SU-DHL-6 (cell line): Measurements from ENCODE around the gene BFAR.

Experiments used
- EZH2phosphoT487 ChIP-seq: fragments of 200-600 bp; sonication (generic), shearing (Covaris generic); conservative IDR thresholded peaks from 2 replicates; pipeline ENCODE4 v1.6.1; 2018; ENCODE audit warnings: mild to moderate bottlenecking, antibody characterized with exemption, low read length, moderate library complexity, mixed read lengths
- TF ChIP-seq, protein P1 (sequence below): fragments of 200-600 bp; sonication (generic); IDR thresholded peaks from one replicate; pipeline ENCODE4 v1.5.1; 2017; ENCODE audit warnings: antibody characterized with exemption, mild to moderate bottlenecking, low read length, moderate library complexity; ENCODE audit not compliant: insufficient read depth, poor library complexity, severe bottlenecking

DNA sequence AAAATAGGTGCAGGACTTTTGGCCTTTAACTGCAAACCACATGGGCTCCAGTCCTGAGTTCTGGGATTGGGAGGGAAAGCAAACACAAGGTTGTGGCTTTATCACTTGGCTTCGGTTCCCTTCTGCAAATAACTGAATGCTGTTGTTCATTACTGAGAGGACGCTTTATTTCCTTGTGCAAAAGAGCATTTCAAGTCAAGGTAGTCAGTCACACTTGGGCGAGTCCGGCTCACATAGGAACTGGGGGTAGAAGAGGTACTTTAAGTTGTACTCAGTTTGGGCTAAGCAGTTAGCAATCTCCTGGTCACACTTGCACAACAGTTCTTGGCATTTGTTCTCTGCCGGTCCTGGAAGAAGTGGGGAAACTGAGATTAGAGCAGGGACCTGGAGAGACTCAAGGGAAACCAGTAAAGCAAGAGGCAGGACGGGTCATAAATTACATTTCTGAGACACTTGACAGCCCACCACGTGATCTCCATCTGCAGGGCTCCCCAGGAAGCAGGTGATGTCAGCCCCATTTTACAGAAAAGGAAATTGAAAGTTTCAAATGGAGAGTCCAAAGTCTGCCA, 39.7 kb downstream of the BFAR start:
- TF ChIP-seq, protein P1, sequence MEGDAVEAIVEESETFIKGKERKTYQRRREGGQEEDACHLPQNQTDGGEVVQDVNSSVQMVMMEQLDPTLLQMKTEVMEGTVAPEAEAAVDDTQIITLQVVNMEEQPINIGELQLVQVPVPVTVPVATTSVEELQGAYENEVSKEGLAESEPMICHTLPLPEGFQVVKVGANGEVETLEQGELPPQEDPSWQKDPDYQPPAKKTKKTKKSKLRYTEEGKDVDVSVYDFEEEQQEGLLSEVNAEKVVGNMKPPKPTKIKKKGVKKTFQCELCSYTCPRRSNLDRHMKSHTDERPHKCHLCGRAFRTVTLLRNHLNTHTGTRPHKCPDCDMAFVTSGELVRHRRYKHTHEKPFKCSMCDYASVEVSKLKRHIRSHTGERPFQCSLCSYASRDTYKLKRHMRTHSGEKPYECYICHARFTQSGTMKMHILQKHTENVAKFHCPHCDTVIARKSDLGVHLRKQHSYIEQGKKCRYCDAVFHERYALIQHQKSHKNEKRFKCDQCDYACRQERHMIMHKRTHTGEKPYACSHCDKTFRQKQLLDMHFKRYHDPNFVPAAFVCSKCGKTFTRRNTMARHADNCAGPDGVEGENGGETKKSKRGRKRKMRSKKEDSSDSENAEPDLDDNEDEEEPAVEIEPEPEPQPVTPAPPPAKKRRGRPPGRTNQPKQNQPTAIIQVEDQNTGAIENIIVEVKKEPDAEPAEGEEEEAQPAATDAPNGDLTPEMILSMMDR = no peak
- TF ChIP-seq EZH2phosphoT487 = no peak
